Neuron (in vitro differentiated cells): ENCODE results near the gene ATRNL1.

Experiments used
- H2AFZ ChIP-seq: one replicate; pipeline ENCODE4 v1.6.1; 2013; ENCODE audit warnings: low read depth, mild to moderate bottlenecking, inconsistent platforms, low read length, moderate library complexity
- H3K27me3 ChIP-seq: one replicate; pipeline ENCODE4 v1.6.1; 2013; ENCODE audit warnings: low read length; ENCODE audit not compliant: insufficient read depth
- H3K36me3 ChIP-seq: one replicate; pipeline ENCODE4 v1.6.1; 2013; ENCODE audit warnings: low read length; ENCODE audit not compliant: insufficient read depth
- H3K4me1 ChIP-seq: one replicate; pipeline ENCODE4 v1.6.1; 2013; ENCODE audit warnings: low read length; ENCODE audit not compliant: insufficient read depth
- H3K4me3 ChIP-seq: 2 replicates; pipeline ENCODE4 v1.5.1; 2013; ENCODE audit warnings: mild to moderate bottlenecking, low read length, moderate library complexity
- H3K9me3 ChIP-seq: one replicate; pipeline ENCODE4 v1.6.1; 2013; ENCODE audit warnings: low read length

ATRNL1 gene

GRCh38 chr10:115833119-115833518 lies 740.0 kb downstream of the ATRNL1 start:
- Histone ChIP-seq H2AFZ (no peak overlapping the region), H3K4me1 (no peaks in the 10 kb centered on the region), H3K4me3 (no peak overlapping the region), H3K9me3 (no peaks in the 10 kb centered on the region), H3K36me3 (no peaks in the 10 kb centered on the region), H3K27me3 (no peaks in the 10 kb centered on the region)

- no peak overlapping the region for H2AFZ ChIP-seq
- H3K36me3 ChIP-seq: no peaks in the 10 kb centered on the region
- no peaks in the 10 kb centered on the region for H3K9me3 ChIP-seq
- H3K4me1 ChIP-seq: no peaks in the 10 kb centered on the region
- H3K4me3 ChIP-seq: no peak overlapping the region
- H3K27me3 ChIP-seq: no peaks in the 10 kb centered on the region
These were observed 751.4 kb downstream of the ATRNL1 start for GRCh38 chr10:115844591-115844990.

GRCh38 chr10:115845921-115846320 lies 752.8 kb downstream of the ATRNL1 start:
- H3K4me1 ChIP-seq: no peaks in the 10 kb centered on the region
- no peaks in the 10 kb centered on the region for H3K9me3 ChIP-seq
- no peak overlapping the region for H2AFZ ChIP-seq
- no peaks in the 10 kb centered on the region for H3K36me3 ChIP-seq
- H3K4me3 ChIP-seq: no peak overlapping the region
- no peaks in the 10 kb centered on the region for H3K27me3 ChIP-seq

GRCh38 chr10:115846528-115846927 lies 753.4 kb downstream of the ATRNL1 start:
- no peak overlapping the region for H2AFZ ChIP-seq
- no peaks in the 10 kb centered on the region for H3K36me3 ChIP-seq

GRCh38 chr10:115849197-115849596 lies 756.0 kb downstream of the ATRNL1 start:
- Histone ChIP-seq H3K9me3 (no peaks in the 10 kb centered on the region), H2AFZ (no peak overlapping the region), H3K27me3 (no peaks in the 10 kb centered on the region), H3K4me1 (no peaks in the 10 kb centered on the region), H3K4me3 (no peak overlapping the region), H3K36me3 (no peaks in the 10 kb centered on the region)

More at GRCh38 chr10:115846528-115846927, 753.4 kb downstream of the ATRNL1 start:
- no peaks in the 10 kb centered on the region for H3K9me3 ChIP-seq
- no peaks in the 10 kb centered on the region for H3K27me3 ChIP-seq
- H3K4me1 ChIP-seq: no peaks in the 10 kb centered on the region
- H3K4me3 ChIP-seq: no peak overlapping the region

- H3K4me1 ChIP-seq: no peaks in the 10 kb centered on the region
- no peaks in the 10 kb centered on the region for H3K36me3 ChIP-seq
- H3K9me3 ChIP-seq: no peaks in the 10 kb centered on the region
- no peaks in the 10 kb centered on the region for H3K27me3 ChIP-seq
- no peak overlapping the region for H3K4me3 ChIP-seq
- no peak overlapping the region for H2AFZ ChIP-seq
These were observed 757.5 kb downstream of the ATRNL1 start for GRCh38 chr10:115850666-115851065.

GRCh38 chr10:115851695-115852094 lies 758.5 kb downstream of the ATRNL1 start:
- H3K9me3 ChIP-seq: no peaks in the 10 kb centered on the region

GRCh38 chr10:115854740-115855435 lies 761.7 kb downstream of the ATRNL1 start:
- H3K4me1 ChIP-seq: peaks cover 5% of the 10 kb centered on the region
- no peaks in the 10 kb centered on the region for H3K9me3 ChIP-seq
- no peaks in the 10 kb centered on the region for H3K27me3 ChIP-seq
- no peaks in the 10 kb centered on the region for H3K36me3 ChIP-seq
- H3K4me3 ChIP-seq: no peak overlapping the region
- H2AFZ ChIP-seq: no peak overlapping the region

More at GRCh38 chr10:115851695-115852094, 758.5 kb downstream of the ATRNL1 start:
- Histone ChIP-seq H3K36me3 (no peaks in the 10 kb centered on the region), H3K4me3 (no peak overlapping the region), H3K4me1 (peaks cover 4% of the 10 kb centered on the region), H2AFZ (no peak overlapping the region), H3K27me3 (no peaks in the 10 kb centered on the region)

GRCh38 chr10:115856580-115856979 lies 763.4 kb downstream of the ATRNL1 start:
- Histone ChIP-seq H3K9me3 (no peaks in the 10 kb centered on the region), H2AFZ (no peak overlapping the region), H3K27me3 (no peaks in the 10 kb centered on the region), H3K36me3 (no peaks in the 10 kb centered on the region), H3K4me1 (peaks cover 5% of the 10 kb centered on the region), H3K4me3 (no peak overlapping the region)

- no peaks in the 10 kb centered on the region for H3K36me3 ChIP-seq
- H3K4me3 ChIP-seq: no peak overlapping the region
- no peak overlapping the region for H2AFZ ChIP-seq
- no peaks in the 10 kb centered on the region for H3K27me3 ChIP-seq
- no peaks in the 10 kb centered on the region for H3K9me3 ChIP-seq
- H3K4me1 ChIP-seq: peaks cover 5% of the 10 kb centered on the region
These were observed 764.7 kb downstream of the ATRNL1 start for GRCh38 chr10:115857856-115858255.

- H3K36me3 ChIP-seq: no peaks in the 10 kb centered on the region
- no peak overlapping the region for H3K4me3 ChIP-seq
- H2AFZ ChIP-seq: no peak overlapping the region
These were observed 767.3 kb downstream of the ATRNL1 start for GRCh38 chr10:115860182-115861107.

GRCh38 chr10:115861455-115861854 lies 768.3 kb downstream of the ATRNL1 start:
- Histone ChIP-seq H3K4me3 (no peak overlapping the region), H3K36me3 (no peaks in the 10 kb centered on the region), H3K4me1 (peaks cover 5% of the 10 kb centered on the region), H3K9me3 (no peaks in the 10 kb centered on the region), H2AFZ (no peak overlapping the region), H3K27me3 (no peaks in the 10 kb centered on the region)

More at GRCh38 chr10:115860182-115861107, 767.3 kb downstream of the ATRNL1 start:
- H3K4me1 ChIP-seq: peaks cover 5% of the 10 kb centered on the region
- no peaks in the 10 kb centered on the region for H3K9me3 ChIP-seq
- no peaks in the 10 kb centered on the region for H3K27me3 ChIP-seq

- no peaks in the 10 kb centered on the region for H3K27me3 ChIP-seq
- no peak overlapping the region for H3K4me3 ChIP-seq
- peaks cover 2% of the 10 kb centered on the region for H3K4me1 ChIP-seq
- no peaks in the 10 kb centered on the region for H3K9me3 ChIP-seq
- H3K36me3 ChIP-seq: no peaks in the 10 kb centered on the region
- H2AFZ ChIP-seq: no peak overlapping the region
These were observed 768.7 kb downstream of the ATRNL1 start for GRCh38 chr10:115861864-115862263.
